A673 (cell line): ENCODE data around the gene CPLX4. TPM values are rescaled to one million over a fixed set of nuclear protein-coding genes. Genes with fewer than 3 reads are reported as not detected.
A peak's percentile ranks its signal among the peaks of the same experiment; 100 is the strongest.
"Not testable (repeated sequence)": the region's sequence is repeated elsewhere in the genome, so short reads cannot be mapped to it uniquely, and the experiment has no call there.

Source experiments
- BruUV-seq: library from RNA; stranded (reverse); fragments of 400-500 nt; replicated peaks from 2 replicates; lab custom pipeline; 2021; lab: Mats Ljungman, UMichigan
- CTCF ChIA-PET: fragments of 300-600 bp; sonication (Branson Sonifier 250); formaldehyde crosslinking; loops from one replicate; lab custom pipeline; 2022; ENCODE audit warnings: antibody characterized with exemption; lab: Charles Lee
- POLR2A ChIA-PET: fragments of 300-600 bp; sonication (Branson Sonifier 250); formaldehyde crosslinking; loops from one replicate; lab custom pipeline; 2022; ENCODE audit warnings: antibody characterized with exemption; ENCODE audit not compliant: low non-redundant PET; lab: Charles Lee
- DNase-seq: peaks from one replicate; pipeline ENCODE4 v3.0.0-alpha.2; 2015; ENCODE audit warnings: low spot score
- H3K27ac ChIP-seq: fragments of 200-600 bp; sonication (generic); 2 replicates; pipeline ENCODE4 v1.5.1; 2016; ENCODE audit warnings: mixed run types, low read depth, mild to moderate bottlenecking, mixed read lengths, antibody characterized with exemption, low read length; ENCODE audit not compliant: poor library complexity, severe bottlenecking
- H3K27me3 ChIP-seq: fragments of 200-600 bp; sonication (generic); replicated peaks from 2 replicates; pipeline ENCODE4 v1.6.1; 2017; ENCODE audit warnings: mixed run types, low read depth, mild to moderate bottlenecking, mixed read lengths, antibody characterized with exemption, low read length; ENCODE audit not compliant: insufficient read depth, poor library complexity
- H3K36me3 ChIP-seq: fragments of 200-600 bp; sonication (generic); 2 replicates; pipeline ENCODE4 v1.6.1; 2016; ENCODE audit warnings: mixed run types, mild to moderate bottlenecking, mixed read lengths, antibody characterized with exemption, low read length; ENCODE audit not compliant: insufficient read depth, poor library complexity, severe bottlenecking
- H3K4me1 ChIP-seq: fragments of 200-600 bp; sonication (generic); 2 replicates; pipeline ENCODE4 v1.6.1; 2017; ENCODE audit warnings: mixed run types, mild to moderate bottlenecking, mixed read lengths, antibody characterized with exemption, low read length; ENCODE audit not compliant: insufficient read depth, poor library complexity, severe bottlenecking
- H3K4me3 ChIP-seq: fragments of 200-600 bp; sonication (generic); 2 replicates; pipeline ENCODE4 v1.5.1; 2016; ENCODE audit warnings: low read depth, mixed run types, mild to moderate bottlenecking, mixed read lengths, low read length; ENCODE audit not compliant: poor library complexity, severe bottlenecking
- H3K9me3 ChIP-seq: fragments of 200-600 bp; sonication (generic); 2 replicates; pipeline ENCODE4 v1.6.1; 2016; ENCODE audit warnings: mixed run types, low read depth, mild to moderate bottlenecking, mixed read lengths, antibody characterized with exemption, low read length; ENCODE audit not compliant: poor library complexity, severe bottlenecking
- CTCF ChIP-seq: fragments of 300-800, 200-600 bp; sonication (generic); conservative IDR thresholded peaks from 2 replicates; pipeline ENCODE4 v1.5.1; 2017; ENCODE audit warnings: low read depth, mild to moderate bottlenecking, antibody characterized with exemption, low read length, moderate library complexity, mixed read lengths
- EZH2 ChIP-seq: fragments of 200-600 bp; sonication (generic); IDR thresholded peaks from 2 replicates; pipeline ENCODE4 v1.6.1; 2017; ENCODE audit warnings: borderline replicate concordance, low read depth, mild to moderate bottlenecking, mixed read lengths, antibody characterized with exemption, low read length; ENCODE audit not compliant: poor library complexity, severe bottlenecking
- intact Hi-C: fragments of 100-400 bp; cut with micrococcal nuclease; formaldehyde crosslinking; loops from one replicate; pipeline ENCODE4 v1.10.0; 2022; ENCODE audit not compliant: unreplicated experiment
- total RNA-seq: library from RNA; stranded (reverse); gene quantifications from 2 replicates; pipeline ENCODE4 v1.2.3, GENCODE V29; 2021

CPLX4 gene
- total RNA-seq, 1 experiment from 2014 or later, result not detected

GRCh38 chr18:59255491-59255890 lies 63.0 kb downstream of the CPLX4 start:
- POLR2A ChIA-PET, H3K9me3 ChIP-seq, DNase-seq, CTCF ChIA-PET, H3K27me3 ChIP-seq, H3K36me3 ChIP-seq, H3K4me3 ChIP-seq, H3K27ac ChIP-seq, H3K4me1 ChIP-seq, intact Hi-C loops, BruUV-seq: not testable (repeated sequence)

GRCh38 chr18:59249199-59249774 lies 69.2 kb downstream of the CPLX4 start:
- Histone ChIP-seq H3K4me3 (no peak overlapping the region), H3K9me3 (no peaks in the 10 kb centered on the region), H3K36me3 (no peaks in the 10 kb centered on the region), H3K27ac (peak overlapping the region; percentile 44), H3K27me3 (no peaks in the 10 kb centered on the region), H3K4me1 (peaks cover 19% of the 10 kb centered on the region)
- ChIA-PET POLR2A (no interaction called here), CTCF (interaction anchor here (0.5 to 3.7 kb wide), 8 partner anchors 16 to 574 kb away, joined by 3 to 69 read pairs (median 4); no protein-coding TSS in a partner anchor)
- peak; percentile 94 for DNase-seq
- TF ChIP-seq CTCF, result peak; percentile 86
- no peak for TF ChIP-seq EZH2
- intact Hi-C loops, result loop anchor here (1.0 to 5.0 kb wide), 4 partner anchors 59 to 573 kb away; no protein-coding TSS in a partner anchor
- BruUV-seq, result no TSS peak

- CTCF ChIA-PET, result no interaction called here
- BruUV-seq, result no TSS peak
- H3K27ac ChIP-seq, result peak overlapping the region; percentile 67
Measured at GRCh38 chr18:59246796-59247195, 71.7 kb downstream of the CPLX4 start.

More at GRCh38 chr18:59246796-59247195, 71.7 kb downstream of the CPLX4 start:
- Histone ChIP-seq H3K27me3 (no peaks in the 10 kb centered on the region), H3K9me3 (no peaks in the 10 kb centered on the region), H3K4me1 (peaks cover 19% of the 10 kb centered on the region), H3K4me3 (no peak overlapping the region), H3K36me3 (no peaks in the 10 kb centered on the region)
- TF ChIP-seq EZH2, result no peak
- TF ChIP-seq CTCF, result no peak
- no peak for DNase-seq
- intact Hi-C loops, result loop anchor here (5.0 kb wide), 2 partner anchors 469 to 576 kb away; no protein-coding TSS in a partner anchor
- POLR2A ChIA-PET, result no interaction called here

Other genes starting within 250 kb of the CPLX4 start
- 300 and 355 TPM in 2 replicates for gene SEC11C, start 178.8 kb downstream of the CPLX4 start, total RNA-seq
- 286 and 346 TPM in 2 replicates for gene GRP, start 98.5 kb downstream of the CPLX4 start, total RNA-seq
- 18.3 and 19.3 TPM in 2 replicates for gene RAX, start 45.2 kb downstream of the CPLX4 start, total RNA-seq
- 105 and 106 TPM in 2 replicates for gene LMAN1, start 40.6 kb upstream of the CPLX4 start, total RNA-seq